B cell (primary cell): ENCODE results near the gene CLSTN2.

Experiments
- CTCF ChIP-seq: fragments of 200-600 bp; IDR thresholded peaks from one replicate; pipeline ENCODE4 v1.8.0; 2022; ENCODE audit warnings: antibody characterized with exemption, mild to moderate bottlenecking
- EZH2 ChIP-seq: IDR thresholded peaks from 2 replicates; pipeline ENCODE4 v1.6.1; 2012; ENCODE audit warnings: borderline replicate concordance, low read depth, mild to moderate bottlenecking, moderate library complexity, low read length; ENCODE audit not compliant: insufficient read depth, poor library complexity, severe bottlenecking

- TF ChIP-seq CTCF (no peak), EZH2 (no peak)
Observed at GRCh38 chr3:140148824-140149390, 213.9 kb downstream of the CLSTN2 start.
